ENCODE data around the gene ARRB1.

Gene ARRB1

DNA sequence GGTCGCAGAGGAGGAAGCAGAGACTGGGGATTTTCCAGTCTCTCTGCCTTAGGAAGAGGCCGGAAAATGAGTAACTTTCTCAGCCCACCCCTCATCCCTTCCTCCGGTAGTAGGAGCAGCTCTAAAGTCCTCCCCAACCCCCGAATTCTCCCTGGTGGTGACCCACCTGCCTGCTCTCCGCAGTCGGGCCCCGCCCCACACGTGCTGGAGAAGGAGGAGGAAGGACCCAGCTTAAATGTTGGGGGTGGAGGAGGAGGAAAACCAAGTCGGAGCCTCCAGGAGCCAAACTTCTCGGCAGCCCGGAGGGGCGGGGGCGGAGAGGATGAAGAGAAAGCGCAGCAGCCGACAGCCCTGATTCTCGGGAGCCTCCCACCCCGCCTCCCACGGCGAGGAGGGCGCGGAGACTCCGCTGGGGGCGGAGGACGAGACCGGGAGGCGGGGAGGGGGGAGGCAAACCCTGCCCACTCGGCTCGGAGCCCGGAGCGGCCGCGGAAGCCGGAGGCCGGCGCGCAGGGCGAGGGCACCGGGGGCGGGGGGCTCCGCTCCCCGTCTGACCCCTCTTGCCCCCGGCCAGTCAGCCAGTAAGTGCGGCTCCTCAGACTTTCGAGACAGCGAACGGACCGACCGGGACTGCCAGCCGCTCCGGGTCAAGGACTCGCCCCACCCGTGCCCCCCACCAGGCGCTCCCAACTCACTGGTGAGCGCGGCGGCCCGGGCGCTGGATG, 111.0 kb downstream of the ARRB1 start, which contains the start of gene TPBGL (continued):
- TF ChIP-seq ZBTB17 (tag by site-specific recombination; IDR thresholded peaks at IDR 0.05) (no peak; the same call in 1 of the 2 replicates), SP2 (tag by site-specific recombination; IDR thresholded peaks at IDR 0.05) (peak; percentile 56), ZNF623 (tag by site-specific recombination; IDR thresholded peaks at IDR 0.05) (no peak), ZNF426 (tag by site-specific recombination; IDR thresholded peaks at IDR 0.05) (no peak), FEZF1 (tag by site-specific recombination; IDR thresholded peaks at IDR 0.05) (no peak), SP3 (tag by site-specific recombination; IDR thresholded peaks at IDR 0.05) (peak; percentile 79), OSR2 (tag by site-specific recombination; IDR thresholded peaks at IDR 0.05) (no peak), ZNF677 (tag by site-specific recombination; IDR thresholded peaks at IDR 0.05) (no peak), ZNF626 (tag by site-specific recombination; IDR thresholded peaks at IDR 0.05) (no peak), ZNF48 (tag by site-specific recombination; IDR thresholded peaks at IDR 0.05) (no peak), ZBTB48 (tag by site-specific recombination; IDR thresholded peaks at IDR 0.05) (no peak), ZNF324 (tag by site-specific recombination; IDR thresholded peaks at IDR 0.05) (no peak), SP7 (tag by site-specific recombination; IDR thresholded peaks at IDR 0.05) (peak; percentile 44; the same call in 1 of the 2 replicates), ZNF548 (tag by site-specific recombination; IDR thresholded peaks at IDR 0.05) (no peak), ZNF423 (tag by site-specific recombination; IDR thresholded peaks at IDR 0.05) (no peak), ZNF140 (tag by site-specific recombination; IDR thresholded peaks at IDR 0.05) (no peak), ZNF335 (tag by site-specific recombination; conservative IDR thresholded peaks at IDR 0.05) (peak; percentile 47), BCL11A (tag by site-specific recombination; IDR thresholded peaks at IDR 0.05; ENCODE audit: low read depth) (no peak), EGR2 (tag by site-specific recombination; IDR thresholded peaks at IDR 0.05; ENCODE audit: low read depth) (peak; percentile 92), ZNF16 (tag by site-specific recombination; IDR thresholded peaks at IDR 0.05; ENCODE audit: low read depth) (no peak), ZNF76 (tag by site-specific recombination; IDR thresholded peaks at IDR 0.05; ENCODE audit: borderline replicate concordance, low read depth) (no peak), ZNF791 (tag by site-specific recombination; IDR thresholded peaks at IDR 0.05) (no peak), WT1 (tag by site-specific recombination; IDR thresholded peaks at IDR 0.05) (no peak), ZNF366 (tag by site-specific recombination; conservative IDR thresholded peaks at IDR 0.05) (no peak), SCRT1 (tag by site-specific recombination; IDR thresholded peaks at IDR 0.05; ENCODE audit: borderline replicate concordance) (no peak), KLF8 (tag by site-specific recombination; IDR thresholded peaks at IDR 0.05) (no peak)
- TF ChIP-seq, protein P1, sequence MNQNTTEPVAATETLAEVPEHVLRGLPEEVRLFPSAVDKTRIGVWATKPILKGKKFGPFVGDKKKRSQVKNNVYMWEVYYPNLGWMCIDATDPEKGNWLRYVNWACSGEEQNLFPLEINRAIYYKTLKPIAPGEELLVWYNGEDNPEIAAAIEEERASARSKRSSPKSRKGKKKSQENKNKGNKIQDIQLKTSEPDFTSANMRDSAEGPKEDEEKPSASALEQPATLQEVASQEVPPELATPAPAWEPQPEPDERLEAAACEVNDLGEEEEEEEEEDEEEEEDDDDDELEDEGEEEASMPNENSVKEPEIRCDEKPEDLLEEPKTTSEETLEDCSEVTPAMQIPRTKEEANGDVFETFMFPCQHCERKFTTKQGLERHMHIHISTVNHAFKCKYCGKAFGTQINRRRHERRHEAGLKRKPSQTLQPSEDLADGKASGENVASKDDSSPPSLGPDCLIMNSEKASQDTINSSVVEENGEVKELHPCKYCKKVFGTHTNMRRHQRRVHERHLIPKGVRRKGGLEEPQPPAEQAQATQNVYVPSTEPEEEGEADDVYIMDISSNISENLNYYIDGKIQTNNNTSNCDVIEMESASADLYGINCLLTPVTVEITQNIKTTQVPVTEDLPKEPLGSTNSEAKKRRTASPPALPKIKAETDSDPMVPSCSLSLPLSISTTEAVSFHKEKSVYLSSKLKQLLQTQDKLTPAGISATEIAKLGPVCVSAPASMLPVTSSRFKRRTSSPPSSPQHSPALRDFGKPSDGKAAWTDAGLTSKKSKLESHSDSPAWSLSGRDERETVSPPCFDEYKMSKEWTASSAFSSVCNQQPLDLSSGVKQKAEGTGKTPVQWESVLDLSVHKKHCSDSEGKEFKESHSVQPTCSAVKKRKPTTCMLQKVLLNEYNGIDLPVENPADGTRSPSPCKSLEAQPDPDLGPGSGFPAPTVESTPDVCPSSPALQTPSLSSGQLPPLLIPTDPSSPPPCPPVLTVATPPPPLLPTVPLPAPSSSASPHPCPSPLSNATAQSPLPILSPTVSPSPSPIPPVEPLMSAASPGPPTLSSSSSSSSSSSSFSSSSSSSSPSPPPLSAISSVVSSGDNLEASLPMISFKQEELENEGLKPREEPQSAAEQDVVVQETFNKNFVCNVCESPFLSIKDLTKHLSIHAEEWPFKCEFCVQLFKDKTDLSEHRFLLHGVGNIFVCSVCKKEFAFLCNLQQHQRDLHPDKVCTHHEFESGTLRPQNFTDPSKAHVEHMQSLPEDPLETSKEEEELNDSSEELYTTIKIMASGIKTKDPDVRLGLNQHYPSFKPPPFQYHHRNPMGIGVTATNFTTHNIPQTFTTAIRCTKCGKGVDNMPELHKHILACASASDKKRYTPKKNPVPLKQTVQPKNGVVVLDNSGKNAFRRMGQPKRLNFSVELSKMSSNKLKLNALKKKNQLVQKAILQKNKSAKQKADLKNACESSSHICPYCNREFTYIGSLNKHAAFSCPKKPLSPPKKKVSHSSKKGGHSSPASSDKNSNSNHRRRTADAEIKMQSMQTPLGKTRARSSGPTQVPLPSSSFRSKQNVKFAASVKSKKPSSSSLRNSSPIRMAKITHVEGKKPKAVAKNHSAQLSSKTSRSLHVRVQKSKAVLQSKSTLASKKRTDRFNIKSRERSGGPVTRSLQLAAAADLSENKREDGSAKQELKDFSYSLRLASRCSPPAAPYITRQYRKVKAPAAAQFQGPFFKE (tag by site-specific recombination; IDR thresholded peaks at IDR 0.05; ENCODE audit: borderline replicate concordance) = no peak
- TF ChIP-seq, protein P2, sequence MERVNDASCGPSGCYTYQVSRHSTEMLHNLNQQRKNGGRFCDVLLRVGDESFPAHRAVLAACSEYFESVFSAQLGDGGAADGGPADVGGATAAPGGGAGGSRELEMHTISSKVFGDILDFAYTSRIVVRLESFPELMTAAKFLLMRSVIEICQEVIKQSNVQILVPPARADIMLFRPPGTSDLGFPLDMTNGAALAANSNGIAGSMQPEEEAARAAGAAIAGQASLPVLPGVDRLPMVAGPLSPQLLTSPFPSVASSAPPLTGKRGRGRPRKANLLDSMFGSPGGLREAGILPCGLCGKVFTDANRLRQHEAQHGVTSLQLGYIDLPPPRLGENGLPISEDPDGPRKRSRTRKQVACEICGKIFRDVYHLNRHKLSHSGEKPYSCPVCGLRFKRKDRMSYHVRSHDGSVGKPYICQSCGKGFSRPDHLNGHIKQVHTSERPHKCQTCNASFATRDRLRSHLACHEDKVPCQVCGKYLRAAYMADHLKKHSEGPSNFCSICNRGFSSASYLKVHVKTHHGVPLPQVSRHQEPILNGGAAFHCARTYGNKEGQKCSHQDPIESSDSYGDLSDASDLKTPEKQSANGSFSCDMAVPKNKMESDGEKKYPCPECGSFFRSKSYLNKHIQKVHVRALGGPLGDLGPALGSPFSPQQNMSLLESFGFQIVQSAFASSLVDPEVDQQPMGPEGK (tag by site-specific recombination; IDR thresholded peaks at IDR 0.05) = peak; percentile 33; the same call in 1 of the 2 replicates
- TF ChIP-seq, protein P3, sequence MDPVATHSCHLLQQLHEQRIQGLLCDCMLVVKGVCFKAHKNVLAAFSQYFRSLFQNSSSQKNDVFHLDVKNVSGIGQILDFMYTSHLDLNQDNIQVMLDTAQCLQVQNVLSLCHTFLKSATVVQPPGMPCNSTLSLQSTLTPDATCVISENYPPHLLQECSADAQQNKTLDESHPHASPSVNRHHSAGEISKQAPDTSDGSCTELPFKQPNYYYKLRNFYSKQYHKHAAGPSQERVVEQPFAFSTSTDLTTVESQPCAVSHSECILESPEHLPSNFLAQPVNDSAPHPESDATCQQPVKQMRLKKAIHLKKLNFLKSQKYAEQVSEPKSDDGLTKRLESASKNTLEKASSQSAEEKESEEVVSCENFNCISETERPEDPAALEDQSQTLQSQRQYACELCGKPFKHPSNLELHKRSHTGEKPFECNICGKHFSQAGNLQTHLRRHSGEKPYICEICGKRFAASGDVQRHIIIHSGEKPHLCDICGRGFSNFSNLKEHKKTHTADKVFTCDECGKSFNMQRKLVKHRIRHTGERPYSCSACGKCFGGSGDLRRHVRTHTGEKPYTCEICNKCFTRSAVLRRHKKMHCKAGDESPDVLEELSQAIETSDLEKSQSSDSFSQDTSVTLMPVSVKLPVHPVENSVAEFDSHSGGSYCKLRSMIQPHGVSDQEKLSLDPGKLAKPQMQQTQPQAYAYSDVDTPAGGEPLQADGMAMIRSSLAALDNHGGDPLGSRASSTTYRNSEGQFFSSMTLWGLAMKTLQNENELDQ (tag by site-specific recombination; IDR thresholded peaks at IDR 0.05; ENCODE audit: low read depth) = no peak
- TF ChIP-seq, protein P4, sequence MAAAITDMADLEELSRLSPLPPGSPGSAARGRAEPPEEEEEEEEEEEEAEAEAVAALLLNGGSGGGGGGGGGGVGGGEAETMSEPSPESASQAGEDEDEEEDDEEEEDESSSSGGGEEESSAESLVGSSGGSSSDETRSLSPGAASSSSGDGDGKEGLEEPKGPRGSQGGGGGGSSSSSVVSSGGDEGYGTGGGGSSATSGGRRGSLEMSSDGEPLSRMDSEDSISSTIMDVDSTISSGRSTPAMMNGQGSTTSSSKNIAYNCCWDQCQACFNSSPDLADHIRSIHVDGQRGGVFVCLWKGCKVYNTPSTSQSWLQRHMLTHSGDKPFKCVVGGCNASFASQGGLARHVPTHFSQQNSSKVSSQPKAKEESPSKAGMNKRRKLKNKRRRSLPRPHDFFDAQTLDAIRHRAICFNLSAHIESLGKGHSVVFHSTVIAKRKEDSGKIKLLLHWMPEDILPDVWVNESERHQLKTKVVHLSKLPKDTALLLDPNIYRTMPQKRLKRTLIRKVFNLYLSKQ (tag by site-specific recombination; IDR thresholded peaks at IDR 0.05; ENCODE audit: borderline replicate concordance) = no peak
